HuH-7 (cell line): ENCODE data around the gene IQCE.

ENCODE experiments used
- DNase-seq: peaks from one replicate; pipeline ENCODE4 v3.0.0; 2011; ENCODE audit warnings: low spot score

The IQCE gene

GRCh38 chr7:2616387-2617324 lies 57.9 kb downstream of the IQCE start:
- DNase-seq: no peak

GRCh38 chr7:2617325-2617905 lies 58.6 kb downstream of the IQCE start:
- no peak for DNase-seq

DNA sequence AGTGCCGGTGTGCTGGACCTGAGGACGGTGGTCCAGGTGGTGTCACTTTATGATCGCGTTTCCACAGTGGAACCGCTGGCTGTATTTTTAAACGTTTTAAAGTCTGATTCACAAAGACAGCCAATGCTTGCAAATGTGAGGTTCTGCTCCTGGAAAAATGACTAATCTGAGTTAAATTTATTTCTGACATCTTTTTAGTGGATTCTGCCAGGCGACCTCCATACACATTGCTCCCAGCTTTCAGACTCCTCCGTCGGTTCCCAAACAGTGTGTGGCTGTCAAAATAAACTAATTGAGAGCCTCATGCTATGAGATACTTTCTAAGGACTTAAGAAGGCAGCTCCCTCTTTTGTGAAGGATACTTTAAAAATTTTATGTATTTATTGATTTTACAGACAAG lies 60.3 kb downstream of the IQCE start:
- no peak for DNase-seq

- peak; percentile 73 for DNase-seq
Measured at GRCh38 chr7:2621061-2621828, 62.5 kb downstream of the IQCE start.

DNA sequence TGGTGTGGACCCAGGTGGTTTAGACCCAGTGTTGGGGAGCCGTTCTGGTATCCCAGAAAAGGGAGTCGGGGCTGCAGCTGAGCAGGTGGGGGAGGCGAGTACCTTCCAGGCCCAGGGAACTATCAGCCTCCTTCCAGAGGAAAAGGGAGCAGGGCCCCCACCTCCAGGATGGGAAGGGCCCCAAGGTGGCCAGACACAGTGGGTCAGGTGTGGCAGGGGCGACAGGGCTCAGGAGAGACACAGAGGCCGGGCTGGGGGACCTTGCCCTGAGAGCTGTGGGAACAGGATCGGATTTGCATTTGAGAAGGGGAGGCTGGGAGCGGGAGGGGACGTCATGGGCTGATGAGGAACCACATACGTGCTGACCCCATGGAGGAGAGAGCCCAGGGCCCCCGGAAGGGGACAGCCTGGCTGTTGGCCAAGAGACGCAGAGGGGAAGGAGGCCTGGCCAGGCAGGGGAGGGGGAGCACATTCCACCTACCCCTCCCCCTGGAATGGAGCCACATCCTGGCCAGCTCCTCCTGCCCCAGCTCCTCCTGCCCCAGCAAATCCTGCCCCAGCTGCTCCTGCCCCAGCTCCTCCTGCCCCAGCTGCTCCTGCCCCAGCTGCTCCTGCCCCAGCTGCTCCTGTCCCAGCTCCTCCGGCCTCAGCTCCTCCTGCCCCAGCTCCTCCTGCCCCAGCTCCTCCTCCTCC lies 63.3 kb downstream of the IQCE start:
- DNase-seq: peak; percentile 65

- DNase-seq: no peak
Measured at GRCh38 chr7:2622869-2623697, 64.3 kb downstream of the IQCE start.

DNA sequence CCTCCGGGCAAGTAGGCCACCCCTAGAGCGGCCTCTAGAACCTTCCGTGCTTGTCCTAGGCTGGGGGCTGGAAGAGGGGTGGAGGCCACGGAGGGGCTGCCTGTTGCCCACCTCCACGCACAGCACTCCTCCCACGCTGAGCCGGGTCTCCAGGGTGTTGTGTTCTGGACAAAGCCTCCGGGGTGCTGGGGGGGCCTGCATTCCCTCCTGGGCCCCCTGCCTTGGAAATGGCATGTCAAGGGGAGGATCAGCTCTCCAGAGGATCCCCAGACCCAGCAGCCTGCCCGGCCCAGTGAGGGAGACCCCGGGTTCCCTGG lies 64.9 kb downstream of the IQCE start:
- no peak for DNase-seq

GRCh38 chr7:2624293-2624886 lies 65.6 kb downstream of the IQCE start:
- DNase-seq: no peak

GRCh38 chr7:2626498-2627117 lies 67.8 kb downstream of the IQCE start:
- DNase-seq: no peak

DNA sequence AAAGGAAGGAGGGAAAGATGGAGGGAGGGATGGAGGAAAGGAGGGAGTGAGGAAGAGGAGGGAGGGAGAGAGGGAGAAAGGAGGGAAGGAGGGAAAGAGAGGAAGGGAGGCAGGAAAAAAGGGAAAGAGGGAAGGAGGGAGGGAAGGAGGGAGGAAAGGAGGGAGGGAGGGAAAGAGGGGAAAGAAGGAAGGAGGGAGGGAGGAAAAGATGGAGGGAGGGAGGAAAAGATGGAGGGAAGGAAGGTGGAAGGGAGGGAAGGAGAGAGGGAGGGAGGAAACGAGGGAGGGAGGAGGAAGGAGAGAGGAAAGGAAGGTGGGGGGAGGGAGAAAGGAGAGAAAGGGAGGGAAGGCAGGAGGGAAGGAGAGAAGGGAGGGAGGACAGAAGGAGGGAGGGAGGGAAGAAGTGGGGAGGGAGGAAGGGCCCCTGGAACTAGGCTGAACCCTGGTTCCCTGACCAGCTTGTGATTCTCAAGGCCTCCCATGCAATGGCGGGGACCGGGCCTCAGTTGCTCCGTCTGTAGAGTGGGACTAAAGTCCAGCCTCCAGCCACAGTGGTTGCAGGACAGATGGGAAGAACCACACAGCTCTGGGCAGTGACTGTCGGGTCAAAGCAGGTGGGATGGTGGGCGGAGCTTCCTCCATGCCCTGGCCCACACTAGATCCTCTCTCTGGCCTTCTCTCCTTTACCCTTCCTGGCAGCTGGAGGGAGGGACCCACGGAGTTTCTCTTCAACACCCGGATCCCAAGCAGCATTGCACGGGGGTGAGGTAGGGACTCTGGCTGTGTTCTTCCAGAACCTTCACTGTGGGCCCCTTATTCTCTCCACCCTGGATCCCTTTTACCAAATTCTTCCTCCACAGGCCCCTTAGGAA lies 68.7 kb downstream of the IQCE start:
- no peak for DNase-seq

DNA sequence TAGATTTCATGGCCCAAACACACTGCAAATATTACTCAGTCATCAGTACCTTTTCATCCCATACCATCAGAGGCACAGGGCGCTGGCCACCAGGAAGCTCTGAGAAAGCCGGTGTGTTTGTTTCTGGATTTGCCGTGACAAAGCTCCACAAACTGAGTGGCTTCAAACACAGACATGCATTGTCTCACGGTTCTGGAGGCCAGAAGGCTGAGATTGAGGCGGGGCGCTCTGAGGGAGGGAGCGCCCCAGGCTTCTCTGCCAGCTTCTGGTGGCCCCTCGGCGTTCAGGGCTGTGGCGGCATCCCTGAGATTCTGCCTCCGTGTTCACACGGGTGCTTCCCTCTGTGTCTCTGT lies 69.3 kb downstream of the IQCE start:
- DNase-seq: no peak

- no peak for DNase-seq
Measured at GRCh38 chr7:2628891-2629290, 70.1 kb downstream of the IQCE start.

GRCh38 chr7:2629746-2630681 lies 71.2 kb downstream of the IQCE start:
- DNase-seq: no peak

- DNase-seq: peak; percentile 69
Measured at GRCh38 chr7:2631946-2632732, 73.4 kb downstream of the IQCE start, which contains the start of gene TTYH3. Gene TTYH3, plus strand, starts transcription at chr7:2631986. Its CDS starts 170 bp downstream, at chr7:2632156.

- DNase-seq: peak; percentile 59
Measured at GRCh38 chr7:2632733-2633537, 74.2 kb downstream of the IQCE start.

DNA sequence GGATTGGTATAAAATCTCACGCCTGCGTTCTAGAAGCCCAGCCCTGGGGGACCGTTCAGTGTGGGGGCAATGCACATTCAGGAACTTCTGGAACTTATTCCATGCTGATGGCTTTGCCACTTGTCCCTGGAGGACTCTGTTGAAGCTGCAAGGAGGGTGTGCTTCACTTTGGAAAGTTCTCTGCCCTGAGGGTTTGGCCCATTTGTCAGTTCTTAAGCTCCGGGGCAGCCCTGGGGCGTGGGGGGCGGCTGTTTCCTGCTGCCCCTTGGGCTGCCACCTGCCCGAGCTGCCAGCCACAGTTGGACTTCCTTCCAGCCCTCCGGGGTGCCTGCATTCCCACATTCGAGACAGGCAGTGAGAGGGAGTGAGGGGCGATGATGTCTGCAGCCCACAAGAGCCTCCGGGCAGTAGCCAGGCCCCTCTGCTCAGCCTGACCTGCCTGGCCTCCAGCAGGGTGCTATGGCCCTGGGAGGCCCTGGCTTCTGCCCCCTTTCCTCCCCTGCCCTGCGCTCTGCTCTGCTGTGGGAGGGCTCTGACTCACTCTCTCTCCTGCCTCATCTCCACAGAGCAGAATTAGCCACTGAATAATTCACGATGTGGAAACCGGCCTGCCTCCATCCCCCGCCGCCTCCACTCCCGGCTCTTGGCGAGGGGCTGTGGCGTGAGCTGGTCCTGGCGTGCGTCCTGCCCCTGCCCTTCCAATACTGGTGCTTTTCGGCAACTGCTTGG lies 74.9 kb downstream of the IQCE start:
- DNase-seq: no peak
